ENCODE measurements around the gene MRPS31. TPM values are rescaled to one million over a fixed set of nuclear protein-coding genes. Genes with fewer than 3 reads are reported as not detected.

Gene MRPS31
- total and polyA plus RNA-seq, 2 donors (not counting 1 experiment from before 2014, with no cell fraction given) = 20.5 to 34.4 TPM

DNA sequence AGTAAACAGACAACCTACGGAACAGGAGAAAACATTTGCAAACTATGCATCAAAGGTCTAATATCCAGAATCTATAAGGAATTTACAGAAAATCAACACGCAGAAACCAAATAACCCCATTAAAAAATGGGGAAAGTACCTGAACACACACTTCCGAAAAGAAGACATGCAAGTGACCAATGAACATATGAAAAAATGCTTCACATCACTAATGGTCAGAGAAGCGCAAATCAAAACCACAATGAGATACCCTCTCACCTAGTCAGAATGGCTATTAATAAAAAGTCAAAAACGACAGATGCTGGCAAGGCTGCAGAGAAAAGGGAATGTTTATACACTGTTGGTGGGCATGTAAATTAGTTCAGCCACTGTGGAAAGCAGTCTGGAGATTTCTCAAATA lies 47.9 kb upstream of the MRPS31 start:
- POLR2A ChIA-PET = no interaction called here
- Histone ChIP-seq H4K20me1 (ENCODE audit: control insufficient read depth, insufficient read depth, low read length, poor library complexity, severe bottlenecking) (no peaks in the 10 kb centered on the region), H3K9ac (ENCODE audit: low read length) (no peak overlapping the region), H3K4me2 (replicated peaks; ENCODE audit: low read depth, low read length, poor library complexity, severe bottlenecking) (no peak overlapping the region), H3K36me3 (replicated peaks in 1 of 2; ENCODE audit: control extremely low read depth in 1 of 2, control insufficient read depth in 1 of 2, extremely low read depth in 1 of 2, insufficient read depth in 2 of 2, low read length in 1 of 2) (peaks cover 0 to 4% of the 10 kb centered on the region in 2 experiments), H3K9me3 (ENCODE audit: control extremely low read depth in 1 of 3, control insufficient read depth in 2 of 3, insufficient read depth in 1 of 3, low read length in 2 of 3) (no peaks in the 10 kb centered on the region), H3K27ac (ENCODE audit: low read length in 2 of 2) (no peak overlapping the region), H3K4me1 (ENCODE audit: control insufficient read depth in 2 of 2, insufficient read depth in 2 of 2, low read length in 2 of 2) (no peaks in the 10 kb centered on the region), H3K79me2 (ENCODE audit: control insufficient read depth, insufficient read depth, low read length) (no peaks in the 10 kb centered on the region), H2AFZ (ENCODE audit: insufficient read depth, low read depth, low read length, poor library complexity, severe bottlenecking) (no peak overlapping the region), H3K4me3 (ENCODE audit: control extremely low read depth in 1 of 5, extremely low read depth in 1 of 5, insufficient read depth in 1 of 5, low read depth in 2 of 5, low read length in 4 of 5) (no peak overlapping the region), H3K27me3 (replicated peaks in 1 of 4; ENCODE audit: control extremely low read depth in 1 of 4, control insufficient read depth in 3 of 4, insufficient read depth in 4 of 4, low read length in 3 of 4) (no peaks in the 10 kb centered on the region)
- H3K27ac Mint-ChIP-seq = no peak overlapping the region
- peaks cover 20% of the 10 kb centered on the region for H3K4me1 Mint-ChIP-seq
- no peak for ATAC-seq (ENCODE audit: low read depth)
- no peak for TF ChIP-seq EZH2 (IDR thresholded peaks at IDR 0.05; ENCODE audit: borderline replicate concordance, insufficient read depth, low read depth, low read length, poor library complexity, severe bottlenecking)
- TF ChIP-seq, protein P1, sequence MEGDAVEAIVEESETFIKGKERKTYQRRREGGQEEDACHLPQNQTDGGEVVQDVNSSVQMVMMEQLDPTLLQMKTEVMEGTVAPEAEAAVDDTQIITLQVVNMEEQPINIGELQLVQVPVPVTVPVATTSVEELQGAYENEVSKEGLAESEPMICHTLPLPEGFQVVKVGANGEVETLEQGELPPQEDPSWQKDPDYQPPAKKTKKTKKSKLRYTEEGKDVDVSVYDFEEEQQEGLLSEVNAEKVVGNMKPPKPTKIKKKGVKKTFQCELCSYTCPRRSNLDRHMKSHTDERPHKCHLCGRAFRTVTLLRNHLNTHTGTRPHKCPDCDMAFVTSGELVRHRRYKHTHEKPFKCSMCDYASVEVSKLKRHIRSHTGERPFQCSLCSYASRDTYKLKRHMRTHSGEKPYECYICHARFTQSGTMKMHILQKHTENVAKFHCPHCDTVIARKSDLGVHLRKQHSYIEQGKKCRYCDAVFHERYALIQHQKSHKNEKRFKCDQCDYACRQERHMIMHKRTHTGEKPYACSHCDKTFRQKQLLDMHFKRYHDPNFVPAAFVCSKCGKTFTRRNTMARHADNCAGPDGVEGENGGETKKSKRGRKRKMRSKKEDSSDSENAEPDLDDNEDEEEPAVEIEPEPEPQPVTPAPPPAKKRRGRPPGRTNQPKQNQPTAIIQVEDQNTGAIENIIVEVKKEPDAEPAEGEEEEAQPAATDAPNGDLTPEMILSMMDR (IDR thresholded peaks at IDR 0.05) = no peak
- intact Hi-C loops (cut with micrococcal nuclease) = no loop called here
- no peak for DNase-seq
- CTCF ChIA-PET = no interaction called here
- no peaks in the 10 kb centered on the region for H3K27me3 Mint-ChIP-seq
- H3K9me3 Mint-ChIP-seq (ENCODE audit: insufficient read depth) = peaks cover 2% of the 10 kb centered on the region
- 96% methylated on average over 3 of the region's 5 CpGs for WGBS (ENCODE audit: insufficient coverage)
- no peak overlapping the region for H3K4me3 Mint-ChIP-seq

DNA sequence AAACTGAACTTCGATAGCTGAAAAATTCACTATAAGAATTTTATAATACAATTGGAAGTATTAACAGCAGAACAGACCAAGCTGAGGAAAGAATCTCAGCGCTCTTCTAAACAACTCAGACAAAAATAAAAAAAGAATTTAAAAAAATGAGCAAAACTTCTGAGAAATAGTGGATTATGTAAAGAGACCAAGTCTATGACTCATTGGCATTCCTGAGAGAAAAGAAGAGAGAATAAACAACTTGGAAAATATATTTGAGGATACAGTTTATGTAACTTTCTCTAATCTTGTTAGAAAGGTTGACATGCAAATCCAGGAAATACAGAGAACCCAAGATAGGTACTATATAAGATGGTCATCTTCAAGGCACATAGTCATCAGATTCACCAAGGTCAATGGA lies 43.8 kb upstream of the MRPS31 start:
- H3K4me3 ChIP-seq (ENCODE audit: control extremely low read depth in 1 of 5, extremely low read depth in 1 of 5, insufficient read depth in 1 of 5, low read depth in 2 of 5, low read length in 4 of 5) = no peak overlapping the region
- no CpG with 5 or more reads among the region's 2 CpGs for WGBS (ENCODE audit: insufficient coverage)
- DNase-seq = no peak
- H3K36me3 ChIP-seq (replicated peaks in 1 of 2; ENCODE audit: control extremely low read depth in 1 of 2, control insufficient read depth in 1 of 2, extremely low read depth in 1 of 2, insufficient read depth in 2 of 2, low read length in 1 of 2) = peaks cover 0 to 6% of the 10 kb centered on the region in 2 experiments
- no peaks in the 10 kb centered on the region for H3K27me3 Mint-ChIP-seq
- no peaks in the 10 kb centered on the region for H3K27me3 ChIP-seq (replicated peaks in 1 of 4; ENCODE audit: control extremely low read depth in 1 of 4, control insufficient read depth in 3 of 4, insufficient read depth in 4 of 4, low read length in 3 of 4)
- H3K9me3 ChIP-seq (ENCODE audit: control extremely low read depth in 1 of 3, control insufficient read depth in 2 of 3, insufficient read depth in 1 of 3, low read length in 2 of 3) = no peaks in the 10 kb centered on the region
- TF ChIP-seq, protein P1 (IDR thresholded peaks at IDR 0.05) = no peak
- no peak for TF ChIP-seq EZH2 (IDR thresholded peaks at IDR 0.05; ENCODE audit: borderline replicate concordance, insufficient read depth, low read depth, low read length, poor library complexity, severe bottlenecking)
- ChIA-PET POLR2A (no interaction called here), CTCF (interaction anchor here (1.0 to 2.8 kb wide), 2 partner anchors 37 to 62 kb away, joined by 3 to 12 read pairs; no protein-coding TSS in a partner anchor)
- H3K79me2 ChIP-seq (ENCODE audit: control insufficient read depth, insufficient read depth, low read length) = no peaks in the 10 kb centered on the region
- no peak overlapping the region for H3K4me2 ChIP-seq (replicated peaks; ENCODE audit: low read depth, low read length, poor library complexity, severe bottlenecking)
- H3K4me1 ChIP-seq (ENCODE audit: control insufficient read depth in 2 of 2, insufficient read depth in 2 of 2, low read length in 2 of 2) = peaks cover 8 to 9% of the 10 kb centered on the region in 2 donors
- H3K9ac ChIP-seq (ENCODE audit: low read length) = no peak overlapping the region
- intact Hi-C loops (cut with micrococcal nuclease) = no loop called here
- H3K27ac Mint-ChIP-seq = no peak overlapping the region
- no peak overlapping the region for H3K4me3 Mint-ChIP-seq
- peaks cover 27% of the 10 kb centered on the region for H3K4me1 Mint-ChIP-seq
- no peak overlapping the region for H3K27ac ChIP-seq (ENCODE audit: low read length in 2 of 2)
- H4K20me1 ChIP-seq (ENCODE audit: control insufficient read depth, insufficient read depth, low read length, poor library complexity, severe bottlenecking) = no peaks in the 10 kb centered on the region
- ATAC-seq (ENCODE audit: low read depth) = no peak
- no peak overlapping the region for H2AFZ ChIP-seq (ENCODE audit: insufficient read depth, low read depth, low read length, poor library complexity, severe bottlenecking)
- peaks cover 2% of the 10 kb centered on the region for H3K9me3 Mint-ChIP-seq (ENCODE audit: insufficient read depth)

Measured in B cell (primary cell).